NK-92 (cell line): ENCODE data around the gene GPR89B.
A peak's percentile ranks its signal among the peaks of the same experiment; 100 is the strongest.
"Not testable (repeated sequence)": the region's sequence is repeated elsewhere in the genome, so short reads cannot be mapped to it uniquely, and the experiment has no call there.

Experiments used
- DNase-seq: peaks from one replicate; lab custom pipeline; 2025; ENCODE audit not compliant: unreplicated experiment; lab: John Stamatoyannopoulos, UW

Gene GPR89B

GRCh38 chr1:147928236-147929132 lies at the start of gene GPR89B:
GPR89B (plus strand) TSS chr1:147928420; CDS start chr1:147928537, 117 bp downstream.
- peak; percentile 44 for DNase-seq

GRCh38 chr1:147879911-147880310 lies 48.3 kb upstream of the GPR89B start:
- no peak for DNase-seq

- DNase-seq, result no peak
Observed at GRCh38 chr1:147882535-147882934, 45.7 kb upstream of the GPR89B start.

- DNase-seq, result no peak
Observed at GRCh38 chr1:147890177-147890790, 37.9 kb upstream of the GPR89B start.

- no peak for DNase-seq
Observed at GRCh38 chr1:147891088-147891487, 37.1 kb upstream of the GPR89B start.

- no peak for DNase-seq
Observed at GRCh38 chr1:147892216-147892615, 36.0 kb upstream of the GPR89B start.

- no peak for DNase-seq
Observed at GRCh38 chr1:147892731-147893214, 35.4 kb upstream of the GPR89B start.

- DNase-seq, result no peak
Observed at GRCh38 chr1:147895123-147895522, 33.1 kb upstream of the GPR89B start.

- DNase-seq, result no peak
Observed at GRCh38 chr1:147897029-147897752, 31.0 kb upstream of the GPR89B start.

- no peak for DNase-seq
Observed at GRCh38 chr1:147897789-147898188, 30.4 kb upstream of the GPR89B start.

GRCh38 chr1:147902253-147902845 lies 25.9 kb upstream of the GPR89B start, which contains the start of gene GJA8:
GJA8 (plus strand) TSS chr1:147902795; CDS start chr1:147907956, 5,161 bp downstream.
- no peak for DNase-seq

- no peak for DNase-seq
Observed at GRCh38 chr1:147904726-147905125, 23.5 kb upstream of the GPR89B start.

- no peak for DNase-seq
Observed at GRCh38 chr1:147907786-147908509, 20.3 kb upstream of the GPR89B start.

GRCh38 chr1:147912553-147912952 lies 15.7 kb upstream of the GPR89B start:
- no peak for DNase-seq

- DNase-seq, result no peak
Observed at GRCh38 chr1:147913362-147913942, 14.8 kb upstream of the GPR89B start.

- DNase-seq, result no peak
Observed at GRCh38 chr1:147919896-147920295, 8.3 kb upstream of the GPR89B start.

- DNase-seq, result no peak
Observed at GRCh38 chr1:147924813-147925212, 3.4 kb upstream of the GPR89B start.

GRCh38 chr1:147927215-147927614 lies 1.0 kb upstream of the GPR89B start:
- not testable (repeated sequence) for DNase-seq

GRCh38 chr1:147927689-147928088 lies 531 bp upstream of the GPR89B start:
- DNase-seq, result not testable (repeated sequence)

- not testable (repeated sequence) for DNase-seq
Observed at GRCh38 chr1:147931137-147931536, 2.9 kb downstream of the GPR89B start.
